Neuronal stem cell (in vitro differentiated cells): Measurements from ENCODE around the gene CEBPE.

Source experiments
- DNase-seq: peaks from one replicate; pipeline ENCODE4 v3.0.0-alpha.2; 2013; ENCODE audit warnings: low spot score
- H2AFZ ChIP-seq: one replicate; pipeline ENCODE4 v1.6.1; 2013; ENCODE audit warnings: mild to moderate bottlenecking, low read length, inconsistent platforms
- H2AK5ac ChIP-seq: 2 replicates; pipeline ENCODE4 v1.6.1; 2013; ENCODE audit warnings: low read depth, mild to moderate bottlenecking, inconsistent platforms, low read length, moderate library complexity, mixed read lengths
- H2BK120ac ChIP-seq: 2 replicates; pipeline ENCODE4 v1.6.1; 2013; ENCODE audit warnings: low read depth, mild to moderate bottlenecking, inconsistent platforms, low read length, moderate library complexity, mixed read lengths
- H2BK12ac ChIP-seq: one replicate; pipeline ENCODE4 v1.6.1; 2013; ENCODE audit warnings: low read length, inconsistent platforms
- H2BK15ac ChIP-seq: 2 replicates; pipeline ENCODE4 v1.6.1; 2013; ENCODE audit warnings: mild to moderate bottlenecking, low read length, inconsistent platforms, mixed read lengths
- H2BK5ac ChIP-seq: one replicate; pipeline ENCODE4 v1.6.1; 2013; ENCODE audit warnings: inconsistent platforms, mild to moderate bottlenecking, low read length, moderate library complexity
- H3K14ac ChIP-seq: one replicate; pipeline ENCODE4 v1.6.1; 2013; ENCODE audit warnings: low read length, inconsistent platforms
- H3K18ac ChIP-seq: 2 replicates; pipeline ENCODE4 v1.6.1; 2013; ENCODE audit warnings: low read length, inconsistent platforms
- H3K23ac ChIP-seq: 2 replicates; pipeline ENCODE4 v1.6.1; 2013; ENCODE audit warnings: low read depth, mild to moderate bottlenecking, mixed read lengths, low read length, inconsistent platforms; ENCODE audit not compliant: poor library complexity
- H3K27ac ChIP-seq: replicated peaks from 3 replicates; pipeline ENCODE4 v1.5.1; 2013; ENCODE audit warnings: low read length, inconsistent platforms
- H3K27me3 ChIP-seq, 3 experiments: 2 replicates each; pipeline ENCODE4 v1.6.1; 2013; ENCODE audit warnings: low read length in 3 of 3, mild to moderate bottlenecking in 2 of 3, inconsistent platforms in 1 of 3, low read depth in 1 of 3, mixed read lengths in 1 of 3, moderate library complexity in 1 of 3; ENCODE audit not compliant: control insufficient read depth in 3 of 3, insufficient read depth in 3 of 3
- H3K36me3 ChIP-seq, 2 donors: replicated peaks in 1 of 2; 2 replicates each; pipeline ENCODE4 v1.6.1; 2013; ENCODE audit warnings: low read length in 2 of 2; ENCODE audit not compliant: control insufficient read depth in 2 of 2, insufficient read depth in 2 of 2
- H3K4ac ChIP-seq: 2 replicates; pipeline ENCODE4 v1.6.1; 2013; ENCODE audit warnings: inconsistent platforms, mild to moderate bottlenecking, low read length, moderate library complexity
- H3K4me1 ChIP-seq, 2 donors: 1 replicate in 1 of 2; 2 replicates in 1 of 2; pipeline ENCODE4 v1.6.1; 2013; ENCODE audit warnings: low read length in 2 of 2, low read depth in 1 of 2; ENCODE audit not compliant: control insufficient read depth in 2 of 2, insufficient read depth in 1 of 2
- H3K4me2 ChIP-seq: one replicate; pipeline ENCODE4 v1.6.1; 2013; ENCODE audit warnings: mild to moderate bottlenecking, low read length, inconsistent platforms; ENCODE audit not compliant: insufficient read depth, poor library complexity, severe bottlenecking
- H3K4me3 ChIP-seq, 2 donors: 2 replicates each; pipeline ENCODE4 v1.5.1; 2013; ENCODE audit warnings: low read length in 2 of 2, mild to moderate bottlenecking in 2 of 2, inconsistent platforms in 1 of 2, moderate library complexity in 1 of 2
- H3K79me1 ChIP-seq: one replicate; pipeline ENCODE4 v1.6.1; 2013; ENCODE audit warnings: low read depth, mild to moderate bottlenecking, inconsistent platforms, low read length, moderate library complexity
- H3K9ac ChIP-seq: one replicate; pipeline ENCODE4 v1.6.1; 2013; ENCODE audit warnings: mild to moderate bottlenecking, low read depth, low read length, inconsistent platforms; ENCODE audit not compliant: poor library complexity
- H3K9me3 ChIP-seq, 2 donors: replicated peaks in 1 of 2; 2 replicates each; pipeline versions ENCODE3 to v1.6.1; 2013; ENCODE audit warnings: low read length in 2 of 2, mild to moderate bottlenecking in 2 of 2, inconsistent platforms in 1 of 2, low read depth in 1 of 2, mixed read lengths in 1 of 2, moderate library complexity in 1 of 2; ENCODE audit not compliant: control insufficient read depth in 2 of 2, insufficient read depth in 1 of 2
- H4K8ac ChIP-seq: one replicate; pipeline ENCODE4 v1.6.1; 2013; ENCODE audit warnings: low read depth, mild to moderate bottlenecking, inconsistent platforms, low read length, moderate library complexity
- H4K91ac ChIP-seq: one replicate; pipeline ENCODE4 v1.6.1; 2013; ENCODE audit warnings: low read length, low read depth, mild to moderate bottlenecking, inconsistent platforms; ENCODE audit not compliant: poor library complexity
- WGBS, 2 donors: extraction: QIAGEN DNeasy Blood & Tissue Kit; methylation state at CpG; one replicate each; pipeline ENCODE4 v1.1.7; 2013; ENCODE audit warnings: missing lambda C conversion rate in 2 of 2, mixed read lengths in 1 of 2; ENCODE audit not compliant: insufficient read length in 2 of 2, insufficient replicate concordance in 1 of 2; ENCODE audit errors: extremely low coverage in 2 of 2; 5-methylcytosine and 5-hydroxymethylcytosine counted together

CEBPE gene

GRCh38 chr14:23121361-23121771 lies 2.3 kb upstream of the CEBPE start:
- no peak overlapping the region for H3K9ac ChIP-seq
- no peak overlapping the region for H3K4ac ChIP-seq
- H2AK5ac ChIP-seq, result no peak overlapping the region
- WGBS, 2 donors, result no CpG with 5 or more reads among the region's 6 CpGs
- no peak overlapping the region for H3K4me2 ChIP-seq
- H2AFZ ChIP-seq, result peak overlapping the region; percentile 71
- no peak for DNase-seq
- H3K9me3 ChIP-seq, result no peaks in the 10 kb centered on the region
- H3K79me1 ChIP-seq, result no peaks in the 10 kb centered on the region
- H3K4me3 ChIP-seq, result no peak overlapping the region
- H3K27me3 ChIP-seq, result no peaks in the 10 kb centered on the region
- H4K91ac ChIP-seq, result no peak overlapping the region
- no peak overlapping the region for H2BK12ac ChIP-seq
- H3K14ac ChIP-seq, result no peak overlapping the region
- H3K27ac ChIP-seq, result no peak overlapping the region
- H2BK5ac ChIP-seq, result no peak overlapping the region
- H3K4me1 ChIP-seq, result peaks cover 5 to 11% of the 10 kb centered on the region in 2 donors
- no peak overlapping the region for H4K8ac ChIP-seq
- H3K18ac ChIP-seq, result no peak overlapping the region
- no peak overlapping the region for H2BK15ac ChIP-seq
- H2BK120ac ChIP-seq, result no peak overlapping the region
- H3K23ac ChIP-seq, result no peak overlapping the region
- H3K36me3 ChIP-seq, result no peaks in the 10 kb centered on the region

GRCh38 chr14:23120541-23121251 lies 1.6 kb upstream of the CEBPE start:
- Histone ChIP-seq H2BK12ac (no peak overlapping the region), H3K27me3 (no peaks in the 10 kb centered on the region), H3K4me1 (peaks cover 5 to 11% of the 10 kb centered on the region in 2 donors), H2BK15ac (no peak overlapping the region), H4K8ac (no peak overlapping the region), H3K4me2 (no peak overlapping the region), H4K91ac (no peak overlapping the region), H3K9ac (no peak overlapping the region), H2BK120ac (no peak overlapping the region), H3K27ac (no peak overlapping the region), H3K23ac (no peak overlapping the region), H3K4me3 (no peak overlapping the region), H3K18ac (no peak overlapping the region), H2BK5ac (no peak overlapping the region), H2AK5ac (no peak overlapping the region), H3K9me3 (no peaks in the 10 kb centered on the region), H2AFZ (peak overlapping the region; percentile 71), H3K14ac (no peak overlapping the region), H3K4ac (no peak overlapping the region), H3K79me1 (no peaks in the 10 kb centered on the region), H3K36me3 (no peaks in the 10 kb centered on the region)
- WGBS, 2 donors, result no CpG with 5 or more reads among the region's 9 CpGs
- DNase-seq, result peak; percentile 90

GRCh38 chr14:23119363-23120327 lies 590 bp upstream of the CEBPE start:
- Histone ChIP-seq H2BK120ac (no peak overlapping the region), H3K18ac (peak overlapping the region; percentile 71), H3K27ac (peak overlapping the region; percentile 10), H2BK5ac (no peak overlapping the region), H4K91ac (no peak overlapping the region), H3K9ac (peak overlapping the region; percentile 70), H2AK5ac (peak overlapping the region; percentile 24), H3K23ac (peak overlapping the region; percentile 47), H3K79me1 (no peaks in the 10 kb centered on the region), H3K27me3 (no peaks in the 10 kb centered on the region), H3K36me3 (no peaks in the 10 kb centered on the region), H2BK15ac (no peak overlapping the region), H3K4me3 (no peak overlapping the region), H4K8ac (no peak overlapping the region), H2BK12ac (no peak overlapping the region), H3K9me3 (no peaks in the 10 kb centered on the region), H2AFZ (peak overlapping the region; percentile 73), H3K14ac (no peak overlapping the region), H3K4ac (no peak overlapping the region), H3K4me2 (no peak overlapping the region), H3K4me1 (peaks cover 5 to 11% of the 10 kb centered on the region in 2 donors)
- no CpG with 5 or more reads among the region's 16 CpGs for WGBS, 2 donors
- DNase-seq, result no peak
